Esophagus muscularis mucosa (tissue), 4 donors: ENCODE measurements around the gene ZDHHC8. TPM values are rescaled to one million over a fixed set of nuclear protein-coding genes. Genes with fewer than 3 reads are reported as not detected.

Source experiments
- DNase-seq: peaks from one replicate; pipeline ENCODE4 v3.0.0-alpha.2; 2017; ENCODE audit errors: extremely low spot score
- H3K27ac ChIP-seq, 4 donors: fragments of 200-600 bp; sonication (generic); replicated peaks in 1 of 4; 1 replicate in 3 of 4; 2 replicates in 1 of 4; pipeline ENCODE4 v1.5.1; 2016 to 2019; ENCODE audit warnings: mild to moderate bottlenecking in 1 of 4
- H3K27me3 ChIP-seq, 4 donors: fragments of 200-600 bp; sonication (generic); one replicate each; pipeline versions ENCODE4 v1.5.1 to v1.6.0; 2016 to 2019
- H3K36me3 ChIP-seq, 4 donors: fragments of 200-600 bp; sonication (generic); one replicate each; pipeline ENCODE4 v1.5.1; 2016 to 2019
- H3K4me1 ChIP-seq, 4 donors: fragments of 200-600 bp; sonication (generic); one replicate each; pipeline ENCODE4 v1.5.1; 2016 to 2019
- H3K4me3 ChIP-seq, 4 donors: fragments of 200-600 bp; sonication (generic); 1 replicate in 2 of 4; 2 replicates in 2 of 4; pipeline ENCODE4 v1.5.1; 2016 to 2019; ENCODE audit warnings: mild to moderate bottlenecking in 4 of 4, moderate library complexity in 1 of 4
- H3K9me3 ChIP-seq, 4 donors: fragments of 200-600 bp; sonication (generic); 1 replicate in 3 of 4; 2 replicates in 1 of 4; pipeline ENCODE4 v1.5.1; 2016 to 2019
- CTCF ChIP-seq, 3 experiments: fragments of 200-600 bp in 2 of 3; fragments of 450-650 bp in 1 of 3; sonication (generic) in 2 of 3; IDR thresholded peaks; one replicate each; pipeline ENCODE4 v1.5.1; 2017 to 2019; ENCODE audit warnings: antibody characterized with exemption in 3 of 3, mild to moderate bottlenecking in 2 of 3, moderate library complexity in 1 of 3
- EP300 ChIP-seq: sonication (generic); formaldehyde crosslinking; IDR thresholded peaks from one replicate; pipeline ENCODE4 v1.6.1; 2017; ENCODE audit warnings: antibody characterized with exemption
- POLR2A ChIP-seq: fragments of 450-650 bp; IDR thresholded peaks from one replicate; pipeline ENCODE4 v1.6.1; 2017; ENCODE audit warnings: antibody characterized with exemption, moderate library complexity, mild to moderate bottlenecking, low read depth
- POLR2AphosphoS5 ChIP-seq, 2 donors: sonication (generic); formaldehyde crosslinking; IDR thresholded peaks; one replicate each; pipeline ENCODE4 v1.6.1; 2017; ENCODE audit warnings: antibody characterized with exemption in 2 of 2
- WGBS: methylation state at CpG from one replicate; pipeline ENCODE4 v1.1.5; 2018; 5-methylcytosine and 5-hydroxymethylcytosine counted together
- intact Hi-C: fragments of 100-400 bp; cut with DNase I; formaldehyde crosslinking; loops from one replicate; pipeline ENCODE4 v1.15.1; 2023
- total RNA-seq, 4 donors: library from RNA; depleted of rRNA; stranded (reverse); fragments of >200 nt; gene quantifications; one replicate each; pipeline versions ENCODE4 v1.1.0 to v1.2.1, GENCODE V29; 2016

ZDHHC8 gene
- total RNA-seq, 4 donors from 2014 or later: 11.8 to 33.2 (median 23.8) TPM

- WGBS: 85% methylated on average over 10 of the region's 14 CpGs
- Histone ChIP-seq H3K4me1 (no peaks in the 10 kb centered on the region), H3K9me3 (no peaks in the 10 kb centered on the region), H3K27me3 (no peaks in the 10 kb centered on the region), H3K4me3 (no peak overlapping the region), H3K27ac (no peak overlapping the region), H3K36me3 (peaks cover 0 to 40% (median 25%) of the 10 kb centered on the region in 4 donors)
- TF ChIP-seq CTCF (IDR thresholded peaks at IDR 0.05) (no peak), POLR2AphosphoS5 (IDR thresholded peaks at IDR 0.05) (no peak), EP300 (no peak), POLR2A (no peak)
- intact Hi-C loops: no loop called here
- no peak for DNase-seq
Measured at GRCh38 chr22:20147237-20147988, 15.8 kb downstream of the ZDHHC8 start.

- peaks cover 0 to 30% (median 16%) of the 10 kb centered on the region in 4 donors for H3K36me3 ChIP-seq
- H3K27ac ChIP-seq: no peak overlapping the region
- no peaks in the 10 kb centered on the region for H3K4me1 ChIP-seq
- no peaks in the 10 kb centered on the region for H3K9me3 ChIP-seq
- intact Hi-C loops: no loop called here
- TF ChIP-seq EP300 (no peak), POLR2A (no peak), POLR2AphosphoS5 (IDR thresholded peaks at IDR 0.05) (no peak), CTCF (IDR thresholded peaks at IDR 0.05) (no peak)
- no peak overlapping the region for H3K4me3 ChIP-seq
- no peaks in the 10 kb centered on the region for H3K27me3 ChIP-seq
- WGBS: no CpG with 5 or more reads among the region's 18 CpGs
- DNase-seq: no peak
Measured at GRCh38 chr22:20148414-20148813, 16.8 kb downstream of the ZDHHC8 start.

GRCh38 chr22:20149257-20150250 lies 17.9 kb downstream of the ZDHHC8 start:
- Histone ChIP-seq H3K36me3 (peaks cover 0 to 20% (median 8%) of the 10 kb centered on the region in 4 donors), H3K9me3 (no peaks in the 10 kb centered on the region), H3K4me1 (peaks cover 0 to under 1% (median 0%) of the 10 kb centered on the region in 4 donors), H3K27ac (no peak overlapping the region), H3K4me3 (no peak overlapping the region), H3K27me3 (peaks cover 0 to 8% (median 0%) of the 10 kb centered on the region in 4 donors)
- intact Hi-C loops: no loop called here
- no peak for TF ChIP-seq EP300
- TF ChIP-seq POLR2AphosphoS5 (IDR thresholded peaks at IDR 0.05): no peak
- no peak for TF ChIP-seq POLR2A
- no peak for TF ChIP-seq CTCF (IDR thresholded peaks at IDR 0.05)
- 68% methylated on average over 8 of the region's 32 CpGs for WGBS
- no peak for DNase-seq

- Histone ChIP-seq H3K36me3 (peaks cover 0 to 10% (median 2%) of the 10 kb centered on the region in 4 donors), H3K4me1 (peaks cover 0 to 6% (median 4%) of the 10 kb centered on the region in 4 donors), H3K27ac (no peak within 1 kb of the TSS), H3K9me3 (no peaks in the 10 kb centered on the region), H3K27me3 (peaks cover 0 to 19% (median 4%) of the 10 kb centered on the region in 4 donors), H3K4me3 (no peak within 1 kb of the TSS)
- TF ChIP-seq CTCF (IDR thresholded peaks at IDR 0.05) (no peak), POLR2A (no peak), EP300 (no peak), POLR2AphosphoS5 (IDR thresholded peaks at IDR 0.05) (no peak)
- WGBS: 88% methylated on average over 5 of the region's 14 CpGs
- no peak for DNase-seq
- intact Hi-C loops: no loop called here
Measured at GRCh38 chr22:20150381-20151275, 19.0 kb downstream of the ZDHHC8 start, which contains the start of gene CCDC188. Gene CCDC188 (minus strand): TSS chr22:20151055. CDS start chr22:20150986, 69 bp downstream.
